MM.1S (cell line): ENCODE data around the gene DPP10.

Experiments
- EZH2phosphoT487 ChIP-seq: fragments of 300-600 bp; sonication (generic); IDR thresholded peaks from 2 replicates; pipeline ENCODE4 v1.6.1; 2018; ENCODE audit warnings: antibody characterized with exemption, low read length
- TF ChIP-seq, protein P1 (sequence below): fragments of 300-600 bp; sonication (generic); IDR thresholded peaks from 2 replicates; pipeline ENCODE4 v1.5.1; 2016; ENCODE audit warnings: antibody characterized with exemption, low read length, mixed read lengths

DNA sequence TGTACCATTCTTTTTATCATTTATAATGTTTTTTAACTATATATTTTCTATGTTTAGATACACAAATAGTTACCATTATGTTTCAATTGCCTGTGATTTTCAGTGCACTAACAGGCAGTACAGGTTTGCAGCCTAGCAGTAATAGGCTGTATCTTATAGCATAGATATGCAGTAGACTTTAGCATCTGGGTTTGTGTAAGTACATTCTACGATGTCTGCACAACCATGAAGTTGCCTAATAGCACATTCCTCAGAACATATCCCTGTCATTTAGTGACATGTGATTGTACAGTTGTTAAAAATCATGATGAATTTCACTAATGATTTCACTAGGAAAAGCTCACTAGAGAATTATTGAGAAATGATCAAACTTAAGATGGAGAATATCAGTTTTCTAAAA, 884.6 kb downstream of the DPP10 start:
- TF ChIP-seq, protein P1, sequence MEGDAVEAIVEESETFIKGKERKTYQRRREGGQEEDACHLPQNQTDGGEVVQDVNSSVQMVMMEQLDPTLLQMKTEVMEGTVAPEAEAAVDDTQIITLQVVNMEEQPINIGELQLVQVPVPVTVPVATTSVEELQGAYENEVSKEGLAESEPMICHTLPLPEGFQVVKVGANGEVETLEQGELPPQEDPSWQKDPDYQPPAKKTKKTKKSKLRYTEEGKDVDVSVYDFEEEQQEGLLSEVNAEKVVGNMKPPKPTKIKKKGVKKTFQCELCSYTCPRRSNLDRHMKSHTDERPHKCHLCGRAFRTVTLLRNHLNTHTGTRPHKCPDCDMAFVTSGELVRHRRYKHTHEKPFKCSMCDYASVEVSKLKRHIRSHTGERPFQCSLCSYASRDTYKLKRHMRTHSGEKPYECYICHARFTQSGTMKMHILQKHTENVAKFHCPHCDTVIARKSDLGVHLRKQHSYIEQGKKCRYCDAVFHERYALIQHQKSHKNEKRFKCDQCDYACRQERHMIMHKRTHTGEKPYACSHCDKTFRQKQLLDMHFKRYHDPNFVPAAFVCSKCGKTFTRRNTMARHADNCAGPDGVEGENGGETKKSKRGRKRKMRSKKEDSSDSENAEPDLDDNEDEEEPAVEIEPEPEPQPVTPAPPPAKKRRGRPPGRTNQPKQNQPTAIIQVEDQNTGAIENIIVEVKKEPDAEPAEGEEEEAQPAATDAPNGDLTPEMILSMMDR, result no peak
- no peak for TF ChIP-seq EZH2phosphoT487
